Islet of Langerhans (tissue), 1 donor: ENCODE data around the gene KRT31.
"Not testable (repeated sequence)": the region's sequence is repeated elsewhere in the genome, so short reads cannot be mapped to it uniquely, and the experiment has no call there.

Experiments used
- FAIRE-seq: peaks from one replicate; lab custom pipeline; 2011; peaks lifted over from hg19 to GRCh38; lab: Jason Lieb, UNC

KRT31 gene

DNA sequence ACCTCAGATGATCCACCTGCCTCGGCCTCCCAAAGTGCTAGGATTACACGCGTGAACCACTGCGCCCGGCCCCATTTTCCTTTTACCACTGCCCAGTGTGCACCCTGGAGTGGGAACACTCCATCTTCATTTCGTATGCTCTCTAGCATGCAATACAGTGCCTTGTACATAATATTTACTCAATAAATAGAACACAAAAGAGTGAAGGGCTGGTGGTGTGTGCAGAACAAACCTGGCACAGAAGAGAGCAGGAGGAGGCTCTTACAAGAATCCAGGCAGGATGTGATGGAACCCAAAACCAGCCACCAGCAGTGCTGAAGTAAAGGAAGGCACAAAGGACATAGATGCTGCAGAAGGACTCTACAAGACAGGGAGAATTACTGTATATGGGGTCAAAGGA is 19.7 kb upstream of the KRT31 start:
- FAIRE-seq = no peak

DNA sequence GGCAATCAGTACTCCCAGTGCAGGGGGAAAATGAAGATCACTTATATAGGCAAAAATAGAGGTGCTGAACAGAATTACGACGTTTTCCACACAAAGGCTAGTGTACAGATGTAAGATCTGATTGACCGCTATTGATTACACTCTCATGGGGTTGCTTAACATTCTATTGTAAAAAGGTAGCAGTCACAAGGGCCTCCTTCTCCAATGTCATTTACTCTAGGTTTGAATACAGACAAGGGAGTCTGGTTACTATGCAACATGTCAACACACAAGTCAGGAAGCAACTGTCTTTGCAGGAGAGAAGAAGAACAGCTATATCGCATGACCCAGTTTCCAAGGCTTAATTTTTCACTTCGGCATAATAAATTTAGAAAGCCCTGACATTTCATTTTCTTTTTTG is 19.1 kb upstream of the KRT31 start:
- FAIRE-seq = no peak

DNA sequence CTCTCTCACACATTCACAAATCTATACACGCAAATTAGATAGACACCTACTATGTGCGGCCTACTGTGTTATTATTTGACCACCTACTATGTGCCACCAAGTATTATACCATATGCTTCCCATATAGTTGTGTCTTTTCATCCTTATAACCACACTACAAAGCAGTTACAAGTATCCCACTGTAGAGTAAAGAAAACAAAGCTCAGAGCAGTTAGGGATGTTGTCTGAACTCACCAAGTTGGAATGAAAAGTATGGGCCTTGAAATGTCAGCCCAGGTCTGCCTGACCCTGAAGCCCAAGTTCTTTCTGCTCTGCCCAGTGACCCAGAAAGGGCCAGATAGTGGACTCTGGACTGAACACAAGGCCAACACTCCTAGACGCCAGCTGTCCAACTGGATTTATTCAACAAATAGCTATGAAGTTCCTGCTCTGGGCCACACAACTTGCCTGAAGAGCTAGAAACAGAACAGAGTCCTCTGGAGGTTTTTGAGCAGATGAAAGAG is 18.5 kb upstream of the KRT31 start:
- no peak for FAIRE-seq

DNA sequence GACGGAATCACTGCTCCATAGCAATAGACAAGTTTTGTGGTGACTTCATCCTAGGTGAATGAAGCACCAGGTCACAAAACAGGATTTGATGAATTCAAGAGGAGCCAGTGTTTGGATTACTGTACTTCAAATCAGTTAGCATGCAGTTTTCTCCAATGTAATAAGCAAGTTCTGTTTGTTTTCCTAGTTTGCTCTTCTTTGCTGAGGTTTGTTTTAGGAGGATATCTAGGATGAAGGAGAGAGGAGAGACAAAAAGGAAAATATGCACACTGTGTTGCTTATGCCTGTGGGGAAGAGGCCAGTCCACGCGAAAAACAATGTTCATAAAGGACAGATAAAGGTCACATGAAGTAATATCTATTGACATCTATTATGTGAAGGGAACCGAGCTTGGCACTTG is 18.0 kb upstream of the KRT31 start:
- no peak for FAIRE-seq

DNA sequence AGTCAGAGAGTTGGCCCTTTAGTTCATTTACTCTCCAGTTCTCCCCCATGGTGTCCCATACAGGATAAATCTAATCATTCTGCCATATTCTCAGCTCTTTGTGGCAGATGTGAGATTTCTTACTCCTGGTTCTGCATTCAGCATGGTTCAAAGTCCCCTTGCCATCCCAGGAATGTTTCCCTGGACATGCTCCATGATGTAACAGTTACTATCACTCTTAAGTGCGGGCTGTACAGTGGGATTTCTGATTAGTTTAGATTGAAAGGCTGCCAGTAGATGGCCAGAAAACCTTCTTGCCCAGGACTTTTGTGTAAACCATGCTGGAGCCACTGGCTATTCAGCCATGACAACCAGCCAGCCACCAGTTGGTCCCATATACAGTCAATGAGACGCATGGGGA is 16.6 kb upstream of the KRT31 start:
- FAIRE-seq = no peak

DNA sequence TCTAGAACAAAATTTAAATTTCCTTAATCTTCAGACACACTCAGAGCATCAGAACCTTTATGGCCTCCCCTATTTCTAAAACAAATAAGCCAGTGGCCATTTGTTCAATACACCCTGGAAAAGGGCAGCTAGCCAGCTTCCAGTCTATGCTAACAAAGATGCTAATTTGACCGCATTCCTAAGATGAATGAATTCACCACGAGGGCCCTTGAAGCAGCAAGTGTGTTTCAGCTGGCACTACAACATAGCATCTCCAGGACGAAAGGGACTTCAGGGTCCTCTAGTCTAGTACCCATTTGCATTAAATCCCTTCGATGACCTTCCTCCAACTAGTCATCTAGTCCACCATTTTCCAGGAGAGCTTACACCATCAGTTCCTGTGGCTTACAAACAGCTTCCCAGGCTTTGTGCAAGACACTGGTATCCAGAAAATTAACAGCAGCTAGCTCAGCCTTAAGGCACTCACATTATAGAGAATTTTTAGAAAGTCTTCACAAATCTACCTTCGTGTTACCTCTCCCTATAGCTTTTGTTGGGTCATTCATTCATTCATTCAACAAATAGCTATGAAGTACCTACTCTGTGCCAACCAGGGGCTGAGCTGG is 16.0 kb upstream of the KRT31 start:
- FAIRE-seq = no peak

DNA sequence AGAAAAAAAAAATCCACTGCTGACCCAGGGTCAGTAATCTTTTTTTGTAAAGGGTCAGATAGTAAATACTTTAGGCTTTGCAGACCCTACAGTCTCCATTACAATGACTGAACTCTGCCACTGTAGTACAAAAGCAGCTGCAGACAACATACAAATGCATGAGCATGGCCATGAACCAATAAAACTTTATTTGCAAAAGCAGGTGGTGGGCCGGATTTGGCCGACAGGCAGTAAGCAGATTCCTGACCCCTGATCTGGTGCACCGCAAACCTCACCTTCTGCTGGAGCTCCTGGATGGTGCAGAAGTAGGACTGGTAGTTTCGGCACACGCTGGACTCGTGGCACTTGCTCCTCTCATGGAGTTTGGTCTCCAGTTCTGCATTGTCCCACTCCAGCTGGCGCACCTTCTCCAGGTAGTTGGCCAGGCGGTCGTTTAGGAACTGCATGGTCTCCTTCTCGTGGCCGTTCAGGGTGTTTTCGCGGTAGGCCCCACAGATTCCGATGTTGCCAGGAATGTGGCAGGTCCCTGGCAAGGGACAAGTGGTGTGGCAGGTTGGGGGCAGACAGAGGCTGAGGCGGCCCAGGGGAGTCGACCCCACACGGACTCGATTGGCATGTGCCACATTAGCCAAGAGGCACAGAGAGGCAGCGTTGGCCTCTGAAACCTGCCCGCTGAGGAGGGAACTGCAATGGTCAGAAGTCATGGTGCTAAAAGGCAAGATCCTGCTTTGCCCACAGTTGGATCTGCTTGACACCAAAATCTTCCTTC is 13.8 kb upstream of the KRT31 start:
- no peak for FAIRE-seq

DNA sequence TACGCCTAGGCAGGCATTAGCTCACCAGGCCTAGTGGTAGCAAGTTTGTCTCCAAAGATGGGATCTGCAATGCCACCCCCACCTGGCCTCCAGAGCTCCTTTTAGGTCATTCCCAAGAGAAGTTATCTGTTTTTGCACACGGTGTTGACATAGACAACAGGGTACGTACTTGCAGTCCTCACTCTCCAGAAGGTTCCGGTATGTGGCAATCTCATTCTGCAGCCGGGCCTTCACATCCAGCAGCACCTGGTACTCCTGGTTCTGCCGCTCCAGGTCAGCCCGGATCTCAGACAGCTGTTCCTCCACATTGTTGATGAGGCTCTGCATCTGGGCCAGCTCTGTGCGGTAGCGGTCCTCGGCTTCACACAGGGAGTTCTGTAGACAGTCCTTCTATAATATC is 9.8 kb upstream of the KRT31 start:
- FAIRE-seq = no peak

DNA sequence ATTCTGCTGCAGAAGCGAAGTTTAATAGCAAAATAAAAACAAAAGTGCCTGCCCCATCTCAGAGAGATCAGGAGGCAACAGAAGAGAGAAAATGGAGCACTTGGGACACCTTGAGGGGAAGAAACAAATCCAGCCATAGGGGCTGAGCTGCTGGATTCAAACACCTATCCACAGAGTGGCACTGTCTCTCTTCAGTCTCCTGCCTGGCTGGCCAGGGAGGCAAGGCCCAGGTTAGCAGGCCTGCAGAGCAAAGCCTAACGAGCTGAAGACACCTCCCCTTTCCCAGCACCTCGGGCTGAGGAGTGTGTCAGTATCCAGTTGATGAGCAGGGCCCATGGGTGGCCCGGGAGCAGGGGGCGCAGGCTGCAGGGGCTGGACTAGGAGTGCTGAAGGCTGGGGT is 8.8 kb upstream of the KRT31 start:
- no peak for FAIRE-seq

DNA sequence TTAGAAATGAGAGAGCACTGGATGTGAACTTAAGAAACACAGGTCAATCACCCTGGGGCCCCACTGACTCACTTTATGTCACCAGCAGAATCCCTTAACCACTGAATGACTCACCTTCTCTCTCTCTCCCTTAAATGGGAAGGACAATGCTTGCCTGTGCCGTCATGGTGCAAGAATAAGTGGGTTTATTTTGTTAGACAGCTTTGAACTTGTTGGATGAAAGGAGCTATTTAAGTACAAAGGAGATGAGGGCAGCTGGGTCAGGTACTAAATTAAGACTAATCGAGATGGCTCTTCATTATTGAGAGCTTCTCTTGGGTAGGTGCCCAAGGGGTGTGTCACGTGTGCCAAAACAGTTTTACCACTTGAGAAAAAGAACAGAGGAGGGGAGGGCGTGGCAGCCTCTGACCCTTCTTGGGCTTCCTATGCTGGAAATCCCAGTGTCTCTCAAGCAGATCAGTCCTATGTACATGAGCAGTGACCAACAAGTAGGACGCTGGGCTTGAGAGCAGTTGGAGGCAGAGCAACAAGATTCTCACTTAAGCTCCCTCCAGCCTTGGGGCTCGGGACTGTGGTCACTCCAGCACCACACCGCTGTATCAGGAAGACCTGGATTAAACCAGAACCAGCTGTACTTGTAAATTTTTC is 6.7 kb upstream of the KRT31 start:
- FAIRE-seq = no peak

DNA sequence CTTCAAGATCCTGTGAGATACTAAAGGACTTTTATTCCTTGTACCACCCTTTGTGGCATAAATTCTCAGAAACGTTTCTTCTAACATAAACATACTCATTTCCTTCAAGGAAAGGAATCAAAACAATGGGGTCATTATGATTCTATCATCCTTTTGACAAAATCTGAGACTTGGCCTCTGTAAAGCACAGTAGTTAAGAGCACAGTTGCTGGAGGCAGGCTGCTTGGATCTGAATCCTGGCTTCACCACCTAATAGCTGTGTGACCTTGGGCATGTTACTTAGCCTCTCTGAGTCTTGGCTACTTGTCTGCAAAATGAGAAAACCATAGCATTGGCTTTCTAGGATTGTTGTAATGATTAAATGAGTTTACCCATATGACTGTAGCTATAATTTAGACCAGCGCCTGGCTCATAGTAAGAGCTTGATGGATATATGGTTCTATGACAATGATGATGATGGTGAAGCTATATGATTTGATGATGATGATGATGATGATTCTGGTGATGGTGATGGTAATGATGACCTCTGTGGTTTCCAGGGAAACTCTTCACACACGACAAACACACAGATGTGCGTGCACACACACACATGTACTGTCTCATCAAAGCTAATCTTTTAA is 6.1 kb upstream of the KRT31 start:
- FAIRE-seq = no peak

DNA sequence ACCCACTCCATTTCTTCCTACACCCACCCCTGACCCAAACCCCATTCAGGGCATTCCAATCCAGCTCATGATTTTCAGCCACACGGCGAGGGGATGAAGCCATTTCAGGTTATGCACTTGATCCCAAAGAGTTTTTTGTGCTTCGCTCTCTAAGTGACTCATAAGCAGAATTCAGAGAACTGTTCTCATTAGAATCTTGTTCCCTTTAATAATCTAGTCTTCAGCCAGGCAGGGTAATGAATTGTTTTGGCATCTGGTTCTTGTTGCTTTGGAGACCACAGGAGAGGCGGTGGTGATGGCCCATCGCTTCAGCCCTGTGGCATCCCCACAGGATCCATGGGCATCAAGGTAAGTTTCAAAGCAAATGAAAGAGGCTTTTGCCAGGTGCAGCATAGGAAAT is 4.8 kb upstream of the KRT31 start:
- no peak for FAIRE-seq

DNA sequence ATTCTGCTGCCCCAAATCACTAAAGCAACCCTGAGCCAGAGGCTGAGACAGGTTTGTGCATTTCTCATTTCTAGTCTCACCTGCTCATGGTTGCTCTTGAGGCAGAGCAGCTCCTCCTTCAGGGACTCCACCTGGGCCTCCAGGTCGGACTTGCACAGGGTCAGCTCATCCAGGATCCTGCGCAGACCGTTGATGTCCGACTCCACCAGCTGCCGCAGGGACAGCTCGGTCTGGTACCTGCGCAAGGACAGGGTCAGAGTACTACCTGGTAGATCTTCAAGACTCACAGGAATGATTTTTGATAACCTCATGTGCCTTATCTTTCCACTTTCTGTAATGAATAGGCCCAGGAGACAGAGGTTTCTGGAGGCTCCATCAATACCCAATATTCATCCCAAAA is 1.1 kb downstream of the KRT31 start:
- FAIRE-seq = no peak

DNA sequence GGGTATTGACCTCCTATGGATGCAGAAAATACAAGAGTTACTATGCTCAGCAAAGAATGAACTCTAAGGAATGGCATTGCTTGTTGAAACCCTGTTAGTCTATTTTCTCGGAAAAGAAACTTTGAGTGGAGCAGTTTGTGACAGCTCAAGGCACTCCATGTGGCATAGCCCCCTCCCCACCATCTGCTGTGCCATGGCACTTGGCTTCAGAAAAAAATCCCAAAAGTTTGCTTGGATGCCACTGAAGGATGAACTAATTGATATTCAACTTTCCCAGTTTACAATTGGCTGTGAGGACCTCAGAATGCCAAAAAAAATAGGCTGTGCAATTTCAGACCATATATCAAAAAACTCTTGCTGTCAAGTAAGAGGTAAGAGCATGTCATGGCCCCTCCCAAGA is 1.8 kb downstream of the KRT31 start:
- FAIRE-seq = no peak

DNA sequence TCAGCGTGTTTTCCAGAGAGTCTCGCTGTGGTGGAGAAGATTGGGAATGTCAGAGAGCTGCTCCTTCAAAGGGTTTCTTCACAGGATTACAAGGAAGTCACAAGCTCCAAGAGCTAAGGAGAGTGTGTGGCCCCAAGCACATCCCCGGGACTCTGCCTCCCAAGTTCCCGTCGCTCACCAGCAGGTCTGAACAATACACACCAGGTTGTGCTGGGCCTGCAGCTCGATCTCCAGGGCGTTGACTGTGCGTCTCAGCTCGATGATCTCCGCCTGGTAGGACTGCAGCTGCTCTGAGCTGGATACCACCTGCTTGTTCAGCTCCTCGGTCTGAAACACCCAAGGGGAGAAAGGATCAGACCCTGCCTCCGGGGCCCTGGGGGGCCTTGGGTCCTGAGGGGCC is 2.4 kb downstream of the KRT31 start:
- not testable (repeated sequence) for FAIRE-seq

DNA sequence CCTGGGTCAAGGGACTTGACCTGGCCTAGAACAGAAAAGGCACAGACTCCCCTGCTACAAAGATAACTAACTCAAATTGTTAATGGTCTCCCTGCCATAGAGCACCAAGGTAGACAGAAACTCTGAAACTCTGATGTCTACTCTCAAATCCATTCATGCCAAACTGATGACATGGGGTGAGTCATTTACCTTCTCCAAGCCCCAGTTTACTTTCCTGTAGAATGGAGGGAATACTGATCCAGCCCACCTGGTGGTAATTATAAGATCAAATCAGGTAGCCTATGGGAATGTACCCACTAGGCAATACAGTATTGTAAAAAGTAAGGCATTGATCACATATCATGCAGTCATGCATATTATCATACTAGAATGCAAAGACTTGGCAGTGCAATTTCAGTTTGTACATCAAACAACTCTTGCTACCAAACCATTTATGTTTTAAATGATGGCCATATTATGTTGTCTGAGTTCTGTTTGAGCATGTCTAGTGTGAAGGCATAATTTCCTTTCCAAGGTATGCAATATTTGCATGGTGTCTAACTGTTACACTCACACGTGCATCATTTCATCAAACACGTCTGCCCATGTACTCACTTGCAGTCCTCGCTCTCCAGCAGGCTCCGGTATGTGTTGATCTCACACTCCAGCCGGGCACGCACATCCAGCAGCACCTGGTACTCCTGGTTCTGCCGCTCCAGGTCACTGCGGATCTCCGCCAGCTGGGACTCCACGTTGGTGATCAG is 3.0 kb downstream of the KRT31 start:
- FAIRE-seq = no peak

DNA sequence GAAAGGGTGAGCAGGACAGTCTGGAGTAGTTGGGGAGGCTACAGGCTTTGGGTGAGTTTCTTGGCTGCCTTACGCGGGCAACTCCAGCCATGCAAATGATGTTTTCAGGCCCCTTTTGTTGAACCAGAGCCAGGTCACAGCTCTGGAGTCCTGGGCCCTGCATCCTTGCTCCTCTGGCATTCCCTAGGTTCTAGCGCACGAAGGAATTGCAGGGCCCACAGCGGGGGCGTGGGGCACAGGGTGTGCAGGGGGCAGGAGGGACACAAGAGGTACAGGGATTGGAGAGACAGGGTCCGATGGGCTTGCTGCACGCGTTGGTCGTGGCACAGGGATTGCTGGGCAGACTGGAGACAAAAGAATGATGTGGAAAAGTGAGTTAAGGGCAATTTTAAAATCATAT is 3.6 kb downstream of the KRT31 start:
- no peak for FAIRE-seq

DNA sequence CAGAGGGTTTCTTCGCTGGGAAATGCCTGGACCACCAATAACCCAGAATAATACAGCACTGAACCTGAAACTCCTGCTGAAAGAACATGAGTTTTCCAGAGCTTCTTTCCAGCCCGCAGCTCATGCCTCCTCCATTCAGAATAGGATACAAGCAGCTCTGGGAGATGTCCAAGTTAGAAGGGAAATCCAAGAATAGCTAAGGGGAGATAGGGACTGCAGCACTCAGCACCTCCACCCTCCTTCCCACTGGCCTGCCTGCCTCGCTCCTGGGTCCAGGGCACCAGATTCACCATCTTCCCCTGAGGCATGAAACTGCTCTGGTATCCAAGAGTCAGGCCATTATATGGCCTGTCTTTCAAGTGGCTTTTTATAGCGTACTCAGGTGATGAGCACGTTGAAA is 4.1 kb downstream of the KRT31 start:
- FAIRE-seq = no peak

DNA sequence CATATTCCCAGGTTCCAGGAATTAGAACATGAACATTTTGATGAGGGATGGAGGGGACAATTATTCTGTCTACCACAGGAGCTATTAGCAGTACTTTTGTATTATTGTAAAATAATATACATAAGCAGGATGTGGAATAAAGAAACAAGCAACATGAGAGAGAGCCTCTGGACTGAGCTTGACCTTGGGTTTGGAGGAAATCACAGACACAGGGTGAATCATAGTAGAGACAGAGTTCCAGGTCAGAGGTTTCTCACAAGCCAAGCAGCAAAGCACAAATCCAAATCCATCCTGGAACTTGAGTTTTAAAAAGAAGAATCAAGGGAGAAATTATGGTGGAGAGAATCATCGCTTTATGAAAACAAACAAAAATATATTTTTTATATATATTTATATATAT is 5.1 kb downstream of the KRT31 start:
- no peak for FAIRE-seq

DNA sequence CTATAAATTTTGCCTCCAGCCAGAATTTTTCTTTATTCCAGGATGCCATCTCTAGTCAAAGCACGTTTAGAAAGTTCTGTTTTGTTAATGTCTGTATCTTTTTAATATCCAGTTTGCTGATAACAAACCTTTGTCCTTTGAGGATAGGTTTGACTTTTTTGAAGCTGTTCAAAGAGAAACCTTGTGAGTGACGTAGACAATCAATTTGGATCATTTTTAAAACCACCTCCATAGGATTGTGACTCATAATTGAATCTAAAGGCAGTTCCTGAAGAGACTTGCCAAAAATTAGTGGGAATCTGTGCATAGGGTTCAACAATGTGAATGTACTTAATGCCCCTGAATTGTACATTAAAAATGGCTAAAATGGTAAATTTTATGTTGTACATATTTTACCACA is 5.9 kb downstream of the KRT31 start:
- FAIRE-seq = no peak

DNA sequence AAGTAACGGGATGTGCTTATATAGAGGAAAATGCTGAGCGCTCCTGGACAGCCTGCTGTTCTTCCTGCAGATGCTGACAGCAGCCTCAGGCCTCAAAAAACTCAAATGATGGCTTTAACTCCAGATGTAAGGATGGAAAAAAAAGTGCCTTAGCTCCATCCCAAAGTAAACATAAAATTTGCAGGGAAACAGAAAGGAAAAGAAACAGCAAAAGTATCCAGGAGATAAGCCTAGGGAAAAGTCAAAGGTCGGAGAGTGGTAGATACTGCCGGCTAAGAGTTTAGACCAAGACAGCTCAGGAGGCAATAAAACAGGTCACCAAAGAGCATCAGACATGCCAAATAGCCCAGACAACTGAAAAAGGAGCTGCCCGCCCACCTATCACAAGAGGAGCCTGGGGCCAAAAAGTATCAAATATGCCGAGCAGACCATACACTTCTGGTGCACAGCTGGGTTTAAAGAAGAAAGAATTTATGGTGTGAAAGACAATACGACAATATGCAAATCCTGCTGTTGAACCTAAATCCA is 6.9 kb downstream of the KRT31 start:
- no peak for FAIRE-seq

DNA sequence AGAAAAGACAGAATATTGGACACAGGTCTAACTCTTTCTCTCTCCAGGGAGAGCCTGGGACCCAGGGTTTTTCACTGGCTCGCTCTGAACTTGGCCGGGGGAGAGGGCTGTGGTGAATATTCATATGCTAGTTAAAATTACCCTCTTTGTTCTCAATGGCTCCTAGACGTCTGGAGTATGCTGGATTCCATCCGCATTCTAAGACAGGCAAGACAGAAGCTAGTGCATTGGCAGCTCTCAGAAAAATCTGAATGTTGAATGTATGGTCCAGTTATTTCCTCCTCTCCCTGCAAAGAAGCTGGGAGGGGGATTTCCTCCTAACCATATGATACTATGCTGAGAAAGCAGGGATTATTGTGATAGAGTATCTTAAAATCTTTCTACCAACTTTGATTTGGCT is 9.7 kb downstream of the KRT31 start:
- FAIRE-seq = no peak
